ENCODE data around the gene RIPK4.

Gene RIPK4

DNA sequence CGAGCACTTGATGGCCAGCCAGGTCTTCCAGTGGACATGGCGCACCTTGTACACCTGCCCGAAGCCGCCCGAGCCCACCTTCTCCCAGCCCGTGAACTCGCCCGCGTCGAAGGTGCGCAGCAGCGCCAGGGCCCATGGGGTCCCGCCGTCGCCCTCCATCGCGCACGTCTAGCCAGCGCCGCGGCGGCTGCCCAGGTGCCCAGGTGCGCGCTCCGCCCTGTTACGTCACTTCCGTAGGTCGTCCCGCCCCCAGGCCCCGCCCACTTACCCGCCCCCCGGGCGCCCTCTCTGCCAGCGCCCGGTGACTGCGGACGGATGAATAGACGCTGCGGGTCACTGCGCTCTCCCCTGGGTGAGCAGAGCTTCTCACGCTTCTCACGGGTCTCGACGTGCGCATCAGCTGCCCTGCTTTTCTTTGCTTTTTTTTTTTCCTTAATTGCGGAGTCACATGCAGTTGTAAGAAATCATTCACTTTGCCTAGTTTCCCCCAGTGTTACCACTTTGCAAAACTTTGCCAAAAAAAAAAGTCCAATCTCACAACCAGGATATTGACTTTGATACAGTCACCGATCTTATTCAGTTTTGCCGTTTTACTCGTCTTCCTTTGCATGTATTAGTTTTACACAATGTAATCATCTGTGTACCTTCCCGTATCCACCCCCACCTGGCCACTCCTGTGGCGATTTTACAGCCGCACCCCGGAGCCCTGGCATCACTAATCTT lies at the start of gene RIPK4:
TSS of gene RIPK4 (minus strand) at position 170 of the 723 bp plus-strand sequence. CDS start at position 159, 11 bp downstream.
- no peak for DNase-seq

DNA sequence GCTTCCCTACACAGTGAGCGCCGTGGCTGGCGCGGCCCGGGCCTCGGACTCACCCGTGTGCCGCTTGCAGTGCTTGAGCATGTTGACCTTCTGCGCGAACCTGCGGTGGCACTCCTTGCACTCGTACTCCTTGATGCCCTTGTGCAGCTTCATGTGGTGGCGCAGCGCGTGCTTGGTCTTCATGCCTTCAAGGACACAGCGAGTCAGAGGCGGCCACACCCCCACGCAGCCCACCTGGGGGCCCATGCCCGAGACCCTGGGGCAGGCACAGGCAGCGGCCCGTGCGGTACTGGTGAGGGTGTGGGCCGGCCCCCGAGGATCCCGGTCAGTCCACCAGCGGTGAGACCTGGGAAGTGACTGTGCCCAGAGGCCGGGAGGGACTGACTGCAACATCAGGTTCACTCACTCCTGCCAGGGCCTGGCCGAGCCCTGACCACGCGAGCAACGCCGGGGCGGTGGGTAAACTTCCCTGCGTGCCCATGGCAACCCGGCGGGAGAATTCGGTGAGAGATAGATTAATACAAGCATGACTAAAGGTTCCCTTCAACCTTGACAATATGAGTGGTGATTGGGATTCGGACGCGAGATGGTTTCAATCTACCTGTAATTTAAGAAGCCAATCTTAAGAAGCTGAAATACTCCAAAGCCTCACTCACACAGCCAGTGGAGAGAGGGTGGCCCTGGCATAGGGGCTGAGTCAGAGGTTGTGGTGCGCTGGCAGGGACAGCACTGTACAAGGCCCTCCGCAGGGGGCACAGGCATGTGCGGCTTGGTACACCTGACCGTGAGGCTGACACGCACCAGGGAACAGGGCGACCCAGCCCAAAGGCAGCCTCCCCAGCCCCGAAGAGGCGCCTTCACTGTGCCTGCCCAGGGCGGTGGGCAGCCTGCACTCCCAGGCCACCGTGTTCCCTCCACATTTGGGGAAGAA lies 49.1 kb upstream of the RIPK4 start:
- no peak for DNase-seq

DNA sequence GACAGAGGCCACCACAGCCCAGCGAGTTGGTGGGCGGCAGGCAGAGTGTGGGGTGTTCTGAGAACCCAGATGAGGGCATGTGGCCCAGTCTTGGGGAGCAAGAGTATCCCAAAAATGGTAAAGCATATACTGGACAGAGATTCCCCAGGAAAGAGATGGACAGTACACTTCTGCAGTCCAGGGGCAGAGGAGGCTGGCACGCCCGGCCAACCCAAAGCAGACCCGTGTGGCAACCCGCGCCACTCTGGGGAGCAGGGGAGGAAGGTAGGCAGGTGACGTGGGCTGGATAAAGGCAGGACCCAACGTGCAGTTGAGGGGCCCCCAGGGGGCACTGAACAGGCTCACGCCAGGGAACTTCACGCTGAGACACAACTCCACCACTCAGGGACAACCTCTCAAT lies 46.4 kb upstream of the RIPK4 start:
- no peak for DNase-seq

DNA sequence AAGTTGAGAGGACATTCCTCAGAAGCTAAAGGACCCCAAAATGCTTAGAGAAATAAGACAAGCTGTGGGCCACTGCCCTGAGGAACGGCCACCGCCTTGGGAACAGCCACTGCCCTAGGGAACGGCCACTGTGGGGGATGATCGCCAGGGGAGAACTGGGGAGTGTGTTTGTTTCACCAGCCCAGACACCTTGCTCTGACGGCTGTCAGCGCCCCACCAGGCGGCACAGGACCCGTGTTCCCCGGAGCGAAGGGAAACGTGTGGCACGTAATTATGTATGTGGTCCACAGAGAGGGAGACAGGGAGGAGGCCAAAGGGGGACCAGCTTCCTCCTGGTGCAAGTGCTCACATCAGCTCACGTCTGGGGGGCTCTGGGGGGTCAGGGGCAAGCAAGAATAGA lies 45.8 kb upstream of the RIPK4 start:
- no peak for DNase-seq

DNA sequence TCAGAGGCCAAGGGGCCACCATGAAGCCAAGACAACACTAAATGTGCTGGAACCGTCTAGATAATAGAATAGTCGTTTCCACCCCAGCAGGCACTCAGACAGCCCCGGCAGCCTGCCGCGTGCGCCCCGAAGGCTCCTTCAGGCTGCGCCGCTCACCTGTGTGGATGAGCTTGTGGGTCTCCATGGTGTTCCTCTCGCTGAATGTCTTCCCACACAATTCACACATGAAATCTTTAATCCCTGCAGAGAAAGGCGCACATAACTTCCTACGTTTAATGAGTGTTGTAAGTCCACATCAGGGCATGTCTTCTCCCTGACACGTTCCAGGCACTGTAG lies 43.7 kb upstream of the RIPK4 start:
- no peak for DNase-seq

DNA sequence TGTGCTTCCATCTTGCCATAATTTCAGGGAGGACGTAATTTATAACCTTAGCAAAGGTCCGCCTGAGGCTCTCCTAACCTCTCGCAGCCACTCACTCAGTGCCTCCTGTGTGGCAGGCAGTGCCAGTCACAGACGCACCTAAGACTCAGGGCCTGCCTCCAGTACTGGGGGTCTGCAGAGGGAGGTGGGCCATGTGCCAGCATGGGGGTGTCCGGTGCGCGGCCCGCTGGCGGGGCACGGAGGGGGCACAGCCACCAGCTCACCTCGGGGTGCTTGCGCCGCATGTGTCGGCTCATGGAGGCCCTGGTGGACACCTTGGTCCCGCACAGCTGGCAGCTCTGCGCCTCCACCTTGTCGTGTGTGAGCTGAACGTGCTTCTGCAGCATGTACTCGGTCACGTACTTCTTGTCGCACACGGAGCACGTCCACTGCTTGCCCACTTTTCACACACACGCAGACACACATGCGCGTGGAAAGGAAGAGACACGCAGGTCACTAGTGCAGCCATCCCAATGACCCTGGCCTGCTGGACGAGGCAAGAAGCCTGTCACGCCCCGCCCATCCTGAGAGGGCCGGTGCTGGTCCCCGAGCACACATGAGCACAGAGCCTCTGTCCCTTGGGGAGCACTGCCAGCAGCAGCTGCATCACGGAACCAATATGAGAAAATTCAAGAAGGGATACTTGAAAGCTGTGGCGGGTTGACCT lies 43.2 kb upstream of the RIPK4 start:
- no peak for DNase-seq

DNA sequence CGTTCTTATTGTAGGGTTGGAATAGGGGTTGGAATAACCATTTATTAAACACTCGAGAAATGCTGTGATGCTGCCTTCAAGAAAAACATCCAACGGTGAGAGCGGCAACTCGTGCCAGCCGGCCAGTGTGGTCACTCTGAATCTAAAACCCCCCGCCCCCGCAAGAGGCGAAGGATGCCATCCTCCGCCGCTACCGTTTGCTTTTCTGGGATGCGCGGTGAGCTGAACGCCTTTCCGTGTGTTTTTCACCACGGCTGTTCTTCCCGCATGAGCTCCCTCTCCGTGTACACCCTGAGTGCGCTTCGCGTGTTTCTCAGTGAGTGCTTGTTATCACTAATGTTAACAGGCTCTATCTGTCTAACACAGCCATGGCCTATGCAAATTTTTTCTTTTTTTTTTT lies 42.0 kb upstream of the RIPK4 start:
- no peak for DNase-seq

DNA sequence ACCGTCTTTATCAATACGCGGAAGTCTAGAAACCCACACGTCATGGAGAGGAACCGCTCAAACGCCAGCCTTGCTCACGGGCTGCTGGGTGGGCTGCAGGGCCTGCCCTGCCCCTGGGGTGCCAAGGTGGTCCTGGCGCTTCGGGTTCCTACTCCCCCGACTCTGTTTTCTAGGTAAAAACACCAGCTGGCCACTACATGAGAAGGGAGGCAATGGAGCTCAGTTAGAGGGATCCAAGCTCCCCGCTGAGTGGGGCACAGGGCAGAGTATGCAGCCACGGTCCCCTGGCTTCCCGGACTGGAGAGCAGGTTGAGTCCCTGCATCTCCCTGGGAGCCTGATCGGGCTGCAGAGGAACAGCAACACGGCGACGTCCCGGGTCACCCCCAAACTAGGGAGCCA lies 41.2 kb upstream of the RIPK4 start:
- no peak for DNase-seq

DNA sequence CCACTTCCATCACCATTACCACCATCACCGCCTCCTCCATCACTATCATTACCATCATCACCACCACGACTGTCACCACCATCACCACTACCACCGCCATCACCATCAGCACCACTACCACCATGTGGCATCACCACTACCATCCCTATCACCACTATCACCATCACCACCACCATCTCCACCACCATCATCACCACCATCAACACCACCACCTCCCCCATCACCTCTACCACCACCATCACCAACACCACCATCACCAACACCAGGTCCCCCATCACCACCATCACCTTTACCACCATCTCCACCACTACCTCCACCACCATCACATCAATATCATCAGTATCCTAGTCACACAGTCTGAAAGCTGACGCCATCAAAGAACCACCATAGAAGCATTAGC lies 39.9 kb upstream of the RIPK4 start:
- DNase-seq = no peak

DNA sequence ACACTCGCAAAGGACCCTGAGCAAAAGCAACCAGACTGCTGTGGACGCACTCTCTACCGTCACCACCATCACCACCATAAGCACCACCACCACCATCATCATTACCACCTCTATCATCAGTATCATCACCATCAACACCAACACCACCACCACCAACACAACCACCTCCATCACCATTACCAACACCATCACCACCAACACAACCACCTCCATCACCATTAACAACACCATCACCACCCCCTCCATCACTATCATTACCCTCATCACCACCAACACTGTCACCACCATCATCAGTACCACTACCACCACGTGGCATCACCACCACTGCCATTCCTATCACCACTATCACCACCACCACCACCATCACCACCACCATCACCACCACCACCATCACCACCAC lies 38.8 kb upstream of the RIPK4 start:
- DNase-seq = no peak

DNA sequence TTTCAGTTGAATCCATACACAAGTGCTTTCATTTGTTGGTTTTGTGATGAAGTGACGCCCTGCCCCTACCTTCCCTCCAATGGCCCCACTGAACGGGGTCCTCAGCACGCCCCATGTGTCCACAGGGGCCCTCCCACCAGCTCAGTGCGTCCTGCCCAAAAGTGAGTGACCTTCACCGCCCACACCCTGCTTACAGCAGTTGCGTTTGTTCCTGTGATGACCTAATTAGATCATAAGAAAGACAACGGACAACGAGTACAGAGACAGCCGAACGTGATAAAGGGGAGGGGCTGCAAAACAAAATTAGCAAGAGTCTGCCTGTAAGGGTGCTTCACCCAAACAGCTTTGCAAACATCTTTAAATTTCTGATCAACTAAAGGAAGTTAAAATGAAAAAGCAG lies 38.2 kb upstream of the RIPK4 start:
- DNase-seq = no peak

DNA sequence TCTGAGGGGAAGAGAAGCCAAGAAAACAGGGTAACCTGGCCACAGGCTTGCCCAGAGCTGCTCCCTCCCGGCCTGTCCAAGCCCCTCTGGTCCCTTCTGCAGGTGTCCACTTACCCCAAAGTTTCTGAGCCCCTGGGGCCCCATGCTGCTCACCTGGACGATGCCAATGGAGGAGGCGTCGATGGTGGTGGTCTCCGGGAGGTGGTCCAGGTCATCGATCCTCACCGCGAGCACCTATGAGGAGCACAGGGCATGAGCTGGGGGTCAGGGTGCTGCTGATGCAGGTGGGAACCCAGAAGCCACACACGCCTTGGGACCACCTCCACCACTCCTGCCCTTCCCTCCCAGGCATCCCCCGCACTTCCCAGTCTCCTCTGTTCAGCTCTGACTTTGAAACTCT lies 37.5 kb upstream of the RIPK4 start:
- DNase-seq = no peak

DNA sequence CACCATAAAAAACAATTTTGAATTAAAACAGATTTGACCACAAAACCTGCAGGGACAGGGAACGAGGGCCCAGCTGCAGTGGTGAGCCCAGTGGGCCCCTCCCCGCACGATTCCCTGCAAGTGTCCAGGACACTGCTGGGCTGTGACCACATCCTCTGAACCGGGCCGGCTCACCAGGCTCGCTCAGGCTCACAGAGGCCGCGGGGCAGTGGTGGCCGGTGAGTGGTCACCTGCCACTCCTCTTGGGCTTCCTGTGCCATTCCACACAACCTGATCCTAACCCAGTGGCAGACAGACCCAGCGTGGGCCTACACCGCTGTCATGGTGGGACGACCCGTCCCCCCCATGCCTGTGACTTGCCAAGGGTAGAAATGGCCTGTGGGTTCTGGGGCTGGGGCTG lies 36.5 kb upstream of the RIPK4 start:
- DNase-seq = no peak

DNA sequence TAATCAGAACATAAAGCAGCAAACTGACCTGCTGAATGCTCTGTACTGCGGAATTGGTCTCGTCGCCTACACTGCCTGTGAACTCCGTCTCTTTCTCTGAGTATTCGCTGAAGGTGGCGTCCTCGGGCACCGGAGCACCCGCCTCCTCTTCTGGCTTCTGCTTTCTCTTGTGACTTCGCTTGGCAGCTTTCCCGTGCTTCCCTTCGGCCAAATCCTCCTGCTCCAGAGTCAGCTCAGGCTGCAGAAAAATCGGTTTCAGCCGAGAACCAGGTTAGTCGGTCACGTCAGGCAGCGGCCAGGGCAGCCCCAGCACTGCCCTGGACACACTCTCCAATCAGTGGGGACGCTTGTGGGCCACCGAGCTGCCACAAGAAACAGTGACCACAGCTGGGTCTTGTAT lies 35.8 kb upstream of the RIPK4 start:
- no peak for DNase-seq

DNA sequence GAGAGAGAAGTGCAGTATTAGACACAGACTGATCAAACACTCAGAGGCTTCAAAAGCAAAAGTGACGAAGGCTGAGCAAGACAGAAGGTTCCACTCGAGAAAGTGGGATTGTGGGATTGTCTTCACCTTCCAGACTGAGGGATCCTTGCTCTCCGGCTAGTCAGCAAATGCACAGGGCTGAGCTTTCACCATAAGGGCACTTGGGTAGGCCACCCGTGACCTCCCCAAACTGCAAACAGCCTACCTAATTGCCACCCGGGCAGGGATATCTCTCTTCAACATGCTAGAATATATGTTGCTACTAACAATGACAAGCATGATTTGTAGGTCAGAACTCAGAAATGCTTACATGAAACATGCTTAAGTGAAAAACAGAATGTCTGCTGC lies 35.3 kb upstream of the RIPK4 start:
- DNase-seq = no peak

DNA sequence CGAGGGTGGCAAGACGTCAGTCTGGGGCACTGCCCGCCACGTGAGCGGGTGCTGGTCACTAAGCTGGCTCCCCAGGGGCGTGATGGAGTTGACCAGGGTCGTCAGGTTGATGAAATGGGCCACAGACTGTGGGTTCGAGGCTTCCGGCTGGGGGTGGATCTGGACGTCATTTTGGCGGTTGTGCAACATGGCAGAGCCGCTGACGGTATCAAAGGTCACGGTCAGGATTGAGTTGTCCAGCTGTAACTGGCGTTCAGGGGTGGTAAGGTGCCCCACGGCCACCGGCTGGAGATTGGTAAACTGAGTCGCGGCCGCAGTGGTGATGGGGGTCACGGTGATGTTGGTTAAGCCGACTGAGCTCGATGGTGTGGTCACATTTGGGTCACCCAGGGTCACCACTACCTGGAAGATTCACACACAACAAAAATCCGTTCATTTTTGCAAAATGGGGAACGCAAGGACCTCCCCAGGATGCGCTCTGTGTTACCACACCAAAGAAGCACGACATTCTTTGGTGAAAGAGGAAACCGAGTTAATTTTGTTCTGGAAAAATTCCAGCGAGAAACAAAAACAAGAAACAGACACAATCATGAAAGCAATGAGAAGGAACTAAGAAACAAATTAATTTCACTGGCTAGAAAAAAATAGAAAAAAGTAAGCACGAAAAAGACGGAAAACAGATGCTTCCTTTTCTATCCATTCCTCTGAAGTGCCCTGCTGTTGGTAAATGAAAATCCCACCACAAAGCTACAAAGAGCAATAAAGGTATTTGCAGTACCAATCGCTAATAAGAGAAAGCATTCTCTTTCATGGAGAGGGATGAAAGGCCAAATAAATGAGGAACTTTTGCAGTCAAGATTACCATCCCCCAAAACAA lies 34.7 kb upstream of the RIPK4 start:
- no peak for DNase-seq

DNA sequence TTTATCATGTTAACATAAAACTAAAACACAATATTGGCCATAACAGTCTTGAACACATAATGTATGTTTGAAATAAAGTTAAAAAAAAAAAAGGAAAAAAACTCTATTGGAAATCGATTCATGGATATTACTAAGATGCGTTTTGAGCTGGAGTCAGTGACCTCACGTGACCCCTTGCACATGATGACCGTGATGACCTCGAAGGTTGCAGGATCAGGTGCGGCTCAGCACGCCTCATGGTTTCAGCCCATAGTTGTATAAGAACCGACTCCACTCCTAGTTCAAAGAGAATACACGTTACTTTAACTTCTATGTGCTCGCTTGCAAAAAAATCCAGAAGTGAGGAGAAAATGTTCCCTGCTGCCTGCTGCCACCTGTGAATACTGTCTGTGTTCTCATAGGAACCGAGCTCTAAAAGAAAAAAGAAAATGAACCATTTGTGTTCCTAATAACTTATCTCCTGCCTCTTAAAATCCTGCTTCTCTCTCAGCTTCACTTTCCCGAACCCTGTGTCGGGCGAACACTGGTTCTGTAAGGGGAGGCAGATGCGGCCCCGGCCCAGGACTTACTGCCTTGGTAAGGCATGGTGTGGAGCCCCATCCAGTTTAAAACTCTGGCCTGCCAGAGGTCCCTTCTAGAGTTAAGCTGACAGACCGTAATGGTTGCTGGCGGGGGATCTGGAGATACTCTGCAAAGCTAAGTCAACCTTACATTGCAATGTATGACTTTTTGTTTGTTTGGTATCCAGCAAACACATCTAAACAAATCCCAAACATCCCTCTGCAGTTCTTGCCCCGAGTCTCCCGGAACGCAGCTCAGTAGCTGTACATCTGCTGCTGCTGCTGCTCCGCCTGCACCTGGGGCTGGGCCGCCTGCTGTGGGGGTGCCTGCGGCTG lies 33.8 kb upstream of the RIPK4 start:
- DNase-seq = no peak

DNA sequence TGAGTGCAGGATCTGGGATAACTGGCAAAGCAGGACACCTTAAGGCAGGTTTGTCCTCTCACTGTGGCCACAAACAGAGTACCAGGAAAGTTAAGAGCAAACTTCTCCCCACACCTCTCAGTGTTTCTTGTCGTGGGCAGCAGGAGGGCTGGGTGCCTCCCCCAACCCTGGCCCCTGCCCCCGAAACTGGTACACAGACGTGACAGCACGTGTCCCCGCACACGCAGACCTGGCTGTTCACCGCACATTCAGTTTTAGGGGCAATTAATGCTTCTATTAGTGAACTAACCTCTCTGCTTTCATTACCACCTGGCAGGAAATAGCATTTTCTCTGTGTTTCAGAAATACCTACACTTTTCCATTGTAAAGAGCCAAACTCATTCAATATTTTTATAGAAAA lies 32.9 kb upstream of the RIPK4 start:
- no peak for DNase-seq

DNA sequence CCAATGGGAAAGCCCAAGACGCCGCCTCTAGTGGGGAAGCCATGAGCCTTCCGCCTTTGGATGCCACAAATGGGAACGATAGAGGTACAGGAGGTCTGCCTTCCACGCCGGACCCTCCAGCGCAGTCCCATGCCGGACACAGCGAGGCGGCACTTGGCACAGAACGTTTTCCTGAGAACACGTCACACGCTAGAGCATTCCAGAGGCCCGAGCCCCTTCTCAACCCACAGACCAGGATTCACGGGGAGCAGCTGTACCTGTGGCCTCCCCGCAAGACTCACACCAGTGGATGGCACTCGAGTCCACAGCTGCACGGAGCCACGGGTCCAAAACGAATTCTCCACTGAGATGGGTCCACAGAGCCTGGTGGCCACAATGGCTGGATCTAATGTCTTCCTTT lies 31.5 kb upstream of the RIPK4 start:
- DNase-seq = no peak

DNA sequence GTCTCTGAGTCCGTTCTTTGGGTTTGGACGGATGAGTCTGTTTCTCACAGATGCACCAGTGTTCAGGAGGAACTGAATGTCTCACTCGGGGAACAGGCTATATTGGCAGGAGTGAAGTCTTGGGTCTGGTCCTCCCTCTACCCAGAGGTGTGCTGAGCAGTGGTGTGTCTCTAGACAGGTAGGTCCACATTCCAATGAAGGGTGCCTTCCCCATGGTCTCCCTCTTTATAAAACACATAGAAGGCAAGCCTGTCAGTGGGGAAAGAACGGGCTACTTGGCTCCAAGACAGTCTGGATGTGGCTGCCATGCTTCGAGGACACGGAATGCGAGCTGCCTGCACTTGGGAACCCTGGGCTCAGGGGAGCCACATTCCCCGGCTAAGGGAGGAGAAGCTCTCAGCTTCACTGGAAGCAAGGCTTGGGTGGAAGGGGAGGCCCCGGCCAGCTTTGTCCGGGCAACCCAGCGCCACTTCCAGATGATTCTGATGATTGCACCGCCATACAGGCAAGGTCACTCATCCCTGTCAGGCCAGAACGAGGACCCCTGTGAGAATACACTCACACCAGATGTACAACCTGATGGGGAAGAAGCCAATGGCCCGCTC lies 29.7 kb upstream of the RIPK4 start:
- DNase-seq = no peak

DNA sequence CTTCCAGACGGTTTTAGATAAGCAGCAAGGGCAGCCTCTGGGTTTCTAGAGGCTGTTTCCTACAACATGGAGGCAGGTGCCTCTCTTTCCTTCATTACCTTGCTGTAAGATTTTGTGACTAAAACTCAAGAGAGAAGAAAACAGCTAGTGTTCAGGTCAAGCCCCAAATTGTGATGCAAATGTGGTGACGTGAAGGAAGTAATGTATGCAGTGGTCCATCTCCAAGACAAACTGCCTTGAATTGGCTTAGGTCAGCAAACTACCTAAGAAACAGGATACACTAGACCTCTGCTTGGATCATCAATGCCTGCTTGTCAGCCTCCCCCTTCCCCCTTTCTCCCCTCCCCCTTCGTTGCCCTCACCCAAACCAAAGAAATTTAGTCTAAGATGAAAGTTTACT lies 28.9 kb upstream of the RIPK4 start:
- DNase-seq = no peak

Data from NCI-H1436 treated with DMSO at 0.1 percent for 48 hours (cell line).